HG02943 (cell line): Measurements from ENCODE around the gene TFCP2.
A peak's percentile ranks its signal among the peaks of the same experiment; 100 is the strongest.

Experiments
- ATAC-seq: cut with Tn5 transposase; IDR thresholded peaks from one replicate; pipeline ENCODE4 v1.9.1; 2021; ENCODE audit warnings: mild to moderate bottlenecking, low read depth, moderate library complexity; ENCODE audit not compliant: unreplicated experiment

The TFCP2 gene

DNA sequence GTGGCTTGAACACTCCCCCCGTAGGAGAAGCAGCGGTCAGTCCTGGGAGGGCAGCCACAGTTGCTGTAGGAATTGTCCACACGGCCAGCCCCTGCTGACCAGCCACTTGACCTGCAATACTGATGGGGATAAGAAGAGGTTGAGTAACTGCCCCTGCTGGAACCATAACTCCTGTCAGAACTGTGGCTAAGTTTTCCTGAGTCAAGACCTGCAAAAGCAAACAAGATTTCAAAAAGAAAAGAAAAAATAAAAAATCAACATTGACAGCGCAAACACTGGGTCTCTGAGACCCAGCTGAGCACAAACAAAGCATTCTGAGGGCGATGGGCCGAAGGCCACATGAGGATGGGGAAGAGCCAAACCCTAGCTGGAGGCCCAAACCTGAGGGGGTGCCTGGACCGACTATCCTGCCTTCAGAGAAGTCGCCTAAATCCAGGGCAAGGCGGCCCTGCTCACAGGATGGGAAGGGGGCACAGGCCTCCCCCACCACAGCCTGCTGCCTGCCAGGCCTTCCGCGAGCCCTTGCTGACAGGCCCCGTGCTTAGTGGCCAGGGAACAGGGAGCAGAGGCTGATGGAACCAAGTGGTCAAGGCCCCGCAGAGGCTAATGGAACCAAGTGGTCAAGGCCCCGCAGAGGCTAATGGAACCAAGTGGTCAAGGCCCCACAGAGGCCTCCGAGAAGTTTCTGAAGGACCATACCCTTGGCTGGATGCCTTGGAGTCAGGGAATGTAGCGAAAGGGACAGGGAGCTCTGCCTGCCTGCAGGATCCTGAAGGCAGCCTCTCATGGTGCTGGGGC lies 25.8 kb upstream of the TFCP2 start:
- ATAC-seq = no peak

DNA sequence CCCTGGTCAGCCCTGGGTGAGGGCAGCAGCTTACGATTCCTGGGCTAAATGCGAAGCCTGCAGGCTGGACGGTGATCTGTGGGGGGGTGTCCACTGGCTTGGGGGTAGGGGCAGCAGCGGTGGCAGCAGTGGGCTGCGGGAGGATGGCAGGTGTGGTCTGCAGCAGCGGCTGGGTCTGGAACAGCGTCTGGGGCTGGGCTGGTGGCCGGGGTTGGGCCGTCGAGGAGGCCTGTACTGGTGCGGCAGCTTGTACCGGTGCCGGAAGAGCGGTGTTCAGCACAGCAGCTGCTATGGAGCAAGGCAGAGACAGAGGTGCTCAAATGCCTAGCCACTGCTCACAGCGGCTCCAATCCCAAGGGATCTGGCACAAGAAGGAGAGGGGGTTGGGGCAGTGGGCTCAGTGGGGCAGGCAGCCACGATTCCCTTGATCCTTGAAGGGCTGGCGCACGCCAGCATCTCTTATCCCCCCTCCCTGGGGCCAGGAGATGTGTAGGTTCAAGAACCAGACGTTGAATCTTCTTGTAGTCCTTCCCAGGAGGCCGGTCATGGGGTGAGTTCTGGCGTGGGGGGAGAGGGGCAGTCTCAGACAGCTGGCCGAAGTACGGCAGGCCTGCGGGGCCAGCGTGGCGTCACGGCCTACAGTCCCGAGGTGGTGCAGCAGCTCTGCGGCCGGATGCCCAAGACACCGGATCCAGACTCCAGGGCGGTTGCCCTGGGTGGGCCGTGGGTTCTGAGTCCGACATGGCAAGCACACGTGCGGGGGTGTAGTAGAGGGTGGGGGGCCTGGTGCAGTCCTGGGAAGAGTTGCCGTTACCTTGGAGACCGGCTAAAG lies 25.0 kb upstream of the TFCP2 start:
- ATAC-seq = no peak

DNA sequence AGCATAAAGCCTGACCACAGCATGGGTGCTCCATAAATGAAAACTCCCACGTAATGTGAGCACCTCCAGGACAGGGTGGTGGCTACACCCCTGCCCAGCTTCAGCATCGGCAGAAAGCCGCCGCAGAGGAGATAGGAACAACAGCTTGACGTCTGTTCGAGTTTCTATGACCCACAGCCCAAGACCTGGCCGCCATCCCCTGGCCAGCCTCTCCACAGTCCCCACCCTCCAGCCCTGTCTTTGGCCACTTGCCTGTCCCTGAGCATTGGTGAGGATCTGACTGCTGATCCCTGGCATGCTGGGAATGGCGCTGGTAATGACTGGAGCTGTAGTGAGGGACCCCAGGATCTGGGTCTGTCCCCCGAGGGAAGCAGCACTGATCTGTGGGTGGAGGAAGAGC lies 23.6 kb upstream of the TFCP2 start:
- no peak for ATAC-seq

DNA sequence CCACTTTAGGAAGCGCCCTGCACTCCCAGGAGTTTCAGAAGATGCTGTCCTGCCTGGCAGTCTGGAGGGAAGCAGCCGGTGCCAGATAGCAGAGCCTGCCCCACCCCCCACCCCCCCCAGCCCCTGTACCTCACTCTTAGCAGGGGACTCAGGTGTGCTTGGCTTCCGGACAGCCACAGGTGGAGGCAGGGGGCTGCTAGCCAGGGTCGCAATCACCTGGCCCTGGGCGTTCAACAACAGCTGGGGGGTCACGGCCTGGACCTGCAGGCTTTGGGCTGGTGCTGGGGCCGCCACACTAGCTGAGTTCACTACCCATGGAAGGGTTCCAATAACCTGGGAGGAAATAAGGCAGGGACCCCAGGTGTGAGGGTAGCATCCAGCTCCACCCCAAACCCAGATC lies 22.9 kb upstream of the TFCP2 start:
- no peak for ATAC-seq

DNA sequence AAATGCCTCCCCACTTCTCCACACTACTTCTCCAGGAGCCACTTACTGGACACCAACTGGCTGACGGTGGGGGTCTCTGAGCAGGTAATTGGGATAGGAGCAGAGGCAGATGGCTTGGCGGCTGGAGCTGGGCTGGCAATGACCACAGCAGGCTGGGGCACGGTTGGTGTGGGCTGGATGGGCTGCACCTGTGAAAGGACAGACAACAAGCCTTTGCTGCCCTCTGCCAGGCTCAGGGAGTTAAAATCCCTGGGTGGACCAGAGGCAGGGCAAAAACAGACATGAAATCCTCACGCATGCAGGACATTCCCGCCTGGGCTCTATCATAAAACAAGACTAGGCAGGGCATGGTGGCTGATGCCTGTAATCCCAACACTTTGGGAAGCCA lies 19.3 kb upstream of the TFCP2 start:
- no peak for ATAC-seq

DNA sequence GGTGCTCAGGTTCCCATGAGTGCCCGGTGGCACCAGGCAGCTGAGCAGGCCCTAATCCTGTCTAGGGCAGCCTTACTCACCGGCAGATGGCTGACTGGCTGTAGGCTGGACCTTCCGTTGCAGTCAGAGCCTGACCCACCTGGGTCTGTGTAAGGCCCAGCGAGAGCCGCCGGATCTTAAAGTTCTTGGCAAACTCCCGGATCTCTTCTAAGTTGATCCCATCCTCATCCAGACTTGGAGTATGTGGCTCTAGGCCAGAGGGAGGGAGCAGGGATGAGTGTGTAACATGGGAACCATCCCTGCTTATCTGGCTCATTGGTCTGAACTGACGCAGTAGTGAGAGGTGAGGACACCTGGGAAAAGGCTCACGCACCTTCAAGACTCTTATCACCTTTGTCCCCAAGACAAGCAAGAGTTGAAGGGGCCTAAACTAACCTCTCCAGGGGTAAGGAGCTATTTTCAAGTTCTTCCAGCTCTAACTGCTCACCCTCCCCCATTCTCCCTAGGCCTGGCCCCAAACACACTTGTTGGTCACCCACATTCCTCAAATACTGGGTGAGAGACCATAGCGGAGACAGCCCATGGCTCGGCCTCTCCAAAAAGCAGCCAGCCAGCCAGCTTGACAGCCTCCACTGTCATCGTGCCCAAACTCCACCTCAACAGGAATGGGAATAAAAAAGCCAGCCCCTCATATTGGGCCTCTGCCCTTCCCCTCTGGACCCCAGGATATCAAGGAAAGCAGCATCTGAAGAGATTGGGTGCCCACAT lies 18.8 kb upstream of the TFCP2 start:
- ATAC-seq = no peak

DNA sequence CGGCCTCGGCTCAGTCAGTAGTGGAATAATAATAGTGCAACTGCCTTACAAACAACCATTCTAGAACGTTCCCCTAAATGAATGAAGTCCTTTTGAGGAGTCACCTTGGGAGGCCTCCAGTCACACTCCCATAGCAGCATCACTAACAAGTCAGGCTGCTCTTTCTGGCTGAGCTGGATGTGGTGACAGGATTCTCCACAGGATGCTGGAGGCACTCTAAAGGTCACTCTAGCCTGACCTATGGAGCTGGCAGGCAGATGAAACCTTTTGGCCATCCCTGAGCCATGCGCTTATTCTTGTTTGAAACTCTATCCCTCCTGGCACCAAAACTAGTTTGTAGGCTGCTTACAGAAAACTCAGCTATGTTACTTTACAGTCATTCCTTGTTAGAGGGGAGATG lies 17.9 kb upstream of the TFCP2 start:
- no peak for ATAC-seq

DNA sequence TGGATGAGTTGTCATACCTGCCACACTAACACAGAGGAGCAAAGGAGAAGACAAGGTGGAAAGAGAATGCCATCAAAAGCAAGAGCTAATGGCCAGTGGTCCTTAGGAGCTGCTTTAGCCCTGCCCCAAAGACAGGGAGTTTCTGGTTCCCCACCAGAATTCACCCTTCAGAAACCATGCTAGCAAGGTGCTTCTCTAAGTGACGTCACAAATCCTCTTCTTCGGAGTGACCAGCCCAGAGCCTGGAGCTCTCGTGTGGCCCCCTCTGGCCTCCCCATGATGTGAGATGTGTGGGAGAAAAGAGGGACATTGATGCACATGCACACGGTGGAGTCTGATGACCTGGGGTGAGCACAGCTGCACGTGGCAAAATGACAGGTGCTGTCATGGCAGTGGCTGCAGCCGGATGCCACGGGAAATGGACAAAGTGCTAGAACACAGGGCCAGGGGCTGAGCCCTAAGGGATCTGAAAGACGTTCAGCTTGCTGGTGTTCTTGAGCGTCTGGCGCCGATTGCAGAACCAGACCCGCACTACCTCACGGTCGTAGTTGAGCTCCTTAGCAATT lies 16.9 kb upstream of the TFCP2 start:
- ATAC-seq = no peak

DNA sequence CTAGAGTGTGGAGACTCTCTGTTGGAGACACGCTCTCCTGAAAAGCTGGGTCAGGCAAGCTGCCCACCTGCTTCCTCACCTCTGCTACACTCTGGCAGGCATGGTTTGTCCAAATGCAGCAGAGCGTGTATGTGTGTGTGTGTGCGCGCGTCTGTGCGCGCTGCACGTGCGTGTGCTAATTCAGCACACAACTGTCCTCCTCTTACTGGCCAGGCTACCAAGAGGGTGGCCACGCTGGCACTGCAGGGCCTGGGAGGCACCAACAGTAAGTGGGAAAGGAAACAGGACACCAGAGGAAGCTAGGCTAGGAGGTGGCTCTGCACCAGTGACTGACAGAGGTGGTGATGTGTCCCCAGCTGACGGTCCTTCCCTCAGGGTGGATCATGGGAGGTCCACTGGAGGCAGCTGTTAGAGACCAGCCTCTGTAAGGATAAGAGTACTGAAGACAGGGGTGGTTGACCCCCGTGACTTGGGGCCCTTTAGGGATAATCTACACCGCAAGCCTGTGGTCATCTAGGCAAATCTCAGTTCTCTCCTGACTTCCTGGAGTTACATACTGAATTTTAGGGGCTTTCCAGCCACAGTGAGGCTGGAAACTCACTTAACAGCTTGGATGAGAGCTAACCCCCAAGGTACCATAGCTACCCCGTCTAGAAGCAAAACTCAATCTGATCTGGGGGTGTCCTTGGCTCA lies 15.6 kb upstream of the TFCP2 start:
- no peak for ATAC-seq

DNA sequence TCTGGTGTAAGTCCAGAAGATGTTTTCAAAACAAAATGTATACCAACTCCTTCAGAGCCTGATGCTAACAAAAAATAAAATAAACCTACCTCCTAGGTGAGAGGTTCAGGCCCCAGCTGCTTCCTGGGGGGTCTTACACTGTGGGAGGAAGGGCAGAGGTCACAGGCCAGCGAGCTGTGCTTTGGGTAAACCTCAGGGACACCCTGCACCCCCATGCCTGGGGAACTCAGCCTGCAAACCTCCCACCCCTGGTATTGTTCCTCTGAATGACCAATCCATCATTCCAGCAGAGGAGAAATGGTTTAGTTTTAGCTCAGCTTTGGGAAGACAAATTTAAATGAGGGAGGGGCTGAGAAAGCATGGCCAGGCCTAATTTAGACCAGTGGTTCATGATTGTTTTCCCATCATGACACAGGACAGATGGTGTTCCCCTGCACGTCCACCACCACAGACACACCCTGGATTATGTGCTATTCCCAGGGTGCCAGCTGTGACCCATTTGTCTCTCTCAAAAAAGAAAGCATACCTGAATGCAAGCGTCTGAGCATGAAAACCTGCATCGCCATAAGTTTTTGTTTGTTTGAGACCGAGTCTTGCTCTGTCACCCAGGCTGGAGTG lies 14.5 kb upstream of the TFCP2 start:
- no peak for ATAC-seq

DNA sequence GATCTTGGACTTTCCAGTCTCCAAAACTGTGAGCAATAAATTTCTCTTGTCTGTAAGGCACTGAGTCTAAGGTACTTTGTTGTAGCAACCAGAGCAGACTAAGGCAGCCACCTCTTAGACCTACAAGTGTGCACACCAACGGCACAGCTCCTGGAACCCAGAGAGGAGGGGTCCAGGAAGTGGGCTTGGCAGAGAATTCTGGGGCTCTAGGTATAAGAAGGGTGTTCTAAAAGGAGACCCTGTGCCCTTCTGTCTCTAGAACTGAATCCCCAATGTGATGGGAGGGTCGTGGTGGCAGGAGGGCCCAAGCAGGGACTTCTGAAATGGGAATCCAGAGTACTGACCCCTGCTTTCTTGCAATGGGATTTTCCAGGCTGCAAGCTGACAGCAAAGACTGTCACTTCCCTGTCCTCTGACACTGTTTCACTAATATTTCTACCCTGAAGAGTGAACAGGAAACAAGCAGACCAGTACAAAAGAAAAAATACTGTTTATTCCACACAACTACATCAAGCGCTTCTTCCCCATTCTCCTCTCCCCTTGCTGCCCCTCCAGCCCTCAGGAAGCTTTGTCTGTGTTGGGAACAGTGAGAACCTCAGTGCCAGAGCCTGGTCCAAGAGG lies 13.6 kb upstream of the TFCP2 start:
- ATAC-seq = no peak

DNA sequence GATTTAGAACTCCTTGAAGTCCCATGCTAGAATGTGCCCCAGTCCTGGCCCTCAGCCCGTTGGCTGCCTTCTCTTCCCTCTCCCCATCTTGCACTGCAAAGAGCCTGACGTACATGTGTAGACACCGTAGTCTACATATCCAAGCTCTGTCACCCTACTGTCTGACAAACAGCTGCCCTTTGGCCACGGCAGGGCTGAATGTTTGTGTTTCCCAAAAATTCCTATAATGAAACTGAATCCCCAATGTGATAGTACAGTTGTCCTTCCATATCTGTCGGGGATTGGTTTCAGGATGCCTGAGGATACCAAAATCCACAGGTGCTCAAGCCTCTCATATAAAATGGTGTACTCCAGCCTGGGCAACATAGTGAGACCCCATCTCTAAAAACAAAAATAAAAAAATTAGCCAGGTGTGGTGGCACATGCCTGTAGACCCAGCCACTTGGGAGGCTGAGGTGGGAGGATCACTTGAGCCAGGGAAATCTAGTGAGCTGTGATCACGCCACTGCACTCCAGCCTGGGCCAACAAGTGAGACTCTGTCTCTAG lies 12.3 kb upstream of the TFCP2 start:
- no peak for ATAC-seq

DNA sequence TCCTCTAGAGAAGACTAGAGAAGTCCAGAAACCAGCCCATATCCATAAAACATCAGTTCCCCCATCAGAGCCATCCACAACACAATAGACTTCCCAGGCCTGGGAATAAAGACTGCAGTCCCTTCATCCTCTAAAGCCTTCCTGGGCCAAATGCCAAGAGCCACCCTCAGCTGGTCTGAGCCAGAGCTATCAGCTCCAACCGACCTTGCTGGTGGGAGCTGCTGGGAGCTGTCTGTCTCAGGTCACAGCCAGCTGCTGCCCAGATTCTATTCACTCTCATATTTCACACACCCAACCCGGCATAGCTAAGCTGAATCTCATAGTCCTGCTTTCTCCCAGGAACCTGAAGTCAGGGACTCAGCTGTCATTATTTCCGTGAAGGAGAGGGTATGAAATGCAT lies 10.9 kb upstream of the TFCP2 start:
- ATAC-seq = no peak

DNA sequence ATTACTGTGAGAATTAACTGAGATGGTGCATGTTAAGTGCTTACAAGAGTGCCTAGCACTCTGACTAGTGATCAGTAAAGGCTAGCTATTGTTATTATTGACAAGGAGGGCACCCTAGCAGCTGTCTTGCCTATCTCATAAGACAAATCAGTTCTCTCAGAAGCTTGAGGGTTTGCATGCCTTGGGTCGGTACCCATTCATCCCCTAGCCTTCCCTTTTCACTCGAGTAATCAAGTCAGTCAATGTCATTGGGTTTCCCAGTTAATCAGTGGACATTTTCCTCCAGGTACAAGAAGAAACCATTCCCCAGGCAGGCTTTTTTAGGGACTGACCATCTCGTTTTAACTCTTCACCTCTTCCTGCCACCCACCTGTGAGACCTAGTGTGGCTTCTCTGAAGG lies 10.4 kb upstream of the TFCP2 start:
- ATAC-seq = no peak

DNA sequence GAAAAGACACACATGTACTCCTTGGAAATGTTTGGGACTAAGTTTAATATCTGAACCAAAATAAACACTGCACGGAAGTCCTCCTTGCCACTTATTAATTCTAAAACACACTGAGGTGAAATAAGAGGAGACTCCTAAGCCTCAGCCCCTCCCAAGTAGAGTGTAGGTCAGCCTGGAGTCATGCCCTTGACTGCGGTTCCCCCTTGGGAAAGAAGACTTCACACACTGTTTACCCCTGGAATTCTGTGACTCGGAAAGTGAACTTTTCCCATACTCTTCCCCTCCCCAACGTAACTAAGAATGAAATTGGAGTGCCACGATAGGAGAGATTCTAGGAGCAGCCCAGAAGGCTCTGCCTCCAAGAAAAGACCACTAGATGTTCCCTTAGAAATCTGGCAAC lies 8.6 kb upstream of the TFCP2 start:
- no peak for ATAC-seq

DNA sequence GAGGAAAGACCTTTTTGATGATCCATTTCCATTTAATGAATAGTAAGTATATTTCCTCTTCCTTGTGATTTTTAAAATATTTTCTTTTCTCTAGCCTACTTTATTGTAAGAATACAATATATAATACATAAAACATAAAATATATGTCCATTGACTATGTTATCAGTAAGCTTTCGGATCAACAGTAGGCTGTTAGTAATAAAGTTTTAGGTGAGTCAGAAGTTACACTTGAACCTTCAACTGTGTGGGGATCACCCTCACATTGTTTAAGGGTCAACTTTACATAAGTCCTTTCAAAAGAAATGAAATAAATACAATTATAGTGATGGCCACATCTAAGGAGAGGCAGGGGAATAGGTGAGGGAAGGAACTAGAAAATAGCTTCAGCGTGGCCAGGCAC lies 5.0 kb upstream of the TFCP2 start:
- no peak for ATAC-seq

DNA sequence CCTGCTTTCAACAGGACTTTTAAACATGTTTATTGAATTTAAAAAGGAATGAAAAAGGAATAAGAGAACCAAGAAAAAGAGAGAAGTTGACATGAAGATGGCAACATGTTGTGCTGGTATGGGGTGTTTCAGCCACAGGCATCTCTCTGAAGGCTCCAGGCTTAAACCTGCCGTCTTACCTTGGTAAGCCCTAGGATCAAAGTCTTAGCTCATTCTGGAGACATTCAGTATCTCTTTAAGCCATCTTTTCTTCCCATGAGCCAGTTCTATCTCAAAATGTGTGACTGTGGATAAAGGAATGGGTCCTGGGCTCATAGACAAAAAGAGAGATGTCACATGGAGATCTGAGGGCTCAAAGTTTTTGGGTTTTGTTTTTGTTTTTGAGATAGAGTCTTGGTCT lies 1.6 kb upstream of the TFCP2 start:
- no peak for ATAC-seq

DNA sequence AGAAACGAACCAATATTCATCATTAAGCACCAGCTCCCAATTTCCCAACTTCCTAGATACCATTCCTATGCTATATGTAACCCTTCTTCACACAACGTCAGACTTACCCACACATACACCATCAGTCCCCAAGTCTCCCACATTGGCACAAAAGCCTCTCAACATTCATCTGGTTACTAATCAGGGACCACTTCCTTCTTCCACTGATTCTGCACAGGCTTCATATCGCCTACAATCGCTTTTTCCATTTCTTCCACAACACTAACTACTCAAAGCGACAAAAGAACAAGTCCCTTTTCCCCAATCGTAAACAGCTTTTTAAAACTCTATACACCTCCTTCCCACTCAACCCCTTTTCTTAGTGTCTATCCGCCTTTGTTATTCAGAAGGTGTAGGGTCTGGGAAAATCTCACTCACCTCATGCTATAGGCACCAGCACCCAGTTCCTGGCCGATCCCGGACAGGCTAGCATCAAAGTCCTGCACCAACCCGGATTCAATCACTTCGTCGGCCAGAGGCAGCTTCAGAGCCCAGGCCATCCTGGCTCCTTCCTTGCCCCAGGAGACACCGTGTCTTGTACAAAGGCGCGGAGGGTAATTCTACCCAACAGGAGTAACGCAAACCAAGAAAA lies 936 bp downstream of the TFCP2 start:
- peak; percentile 11 for ATAC-seq

DNA sequence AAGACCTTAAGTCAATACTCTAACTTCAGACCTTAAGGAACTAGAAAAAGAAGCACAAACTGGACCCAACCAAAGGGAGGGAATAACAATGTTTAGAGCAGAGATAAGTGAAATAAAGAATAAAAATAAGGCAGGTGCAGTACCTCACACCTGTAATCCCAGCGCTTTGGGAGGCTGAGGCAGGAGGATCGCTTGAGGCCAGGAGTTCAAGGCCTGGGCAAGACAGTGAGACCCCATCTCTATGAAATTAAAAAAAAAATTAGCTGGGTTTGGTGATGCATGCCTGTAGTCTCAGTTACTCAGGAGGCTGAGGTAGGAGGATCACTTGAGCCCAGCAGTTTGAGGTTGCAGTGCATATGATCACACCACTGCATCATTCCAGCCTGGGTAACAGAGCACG lies 9.1 kb downstream of the TFCP2 start:
- no peak for ATAC-seq
